Pancreas (tissue), 10 donors: ENCODE measurements around the gene KDM2B. TPM values are rescaled to one million over a fixed set of nuclear protein-coding genes. Genes with fewer than 3 reads are reported as not detected.

Source experiments
- ATAC-seq, 4 donors: fragments of 200-7000 bp; cut with Tn5 transposase; one replicate each; pipeline versions ENCODE4 v1.8.0 to v1.9.1; 2020; ENCODE audit warnings: mild to moderate bottlenecking in 4 of 4, moderate library complexity in 4 of 4
- DNase-seq, 6 donors: peaks; one replicate each; pipeline ENCODE4 v3.0.0-alpha.2; 2020
- FAIRE-seq: peaks from 2 replicates; lab custom pipeline; 2012; peaks lifted over from hg19 to GRCh38; lab: Jason Lieb, UNC
- H3K27ac ChIP-seq, 4 donors: fragments of 200-600 bp; sonication (generic); 1 replicate in 3 of 4; 2 replicates in 1 of 4; pipeline versions ENCODE4 v1.5.0 to v1.8.0; 2020
- H3K27me3 ChIP-seq, 4 donors: fragments of 200-600 bp; one replicate each; pipeline ENCODE4 v1.8.0; 2021
- H3K36me3 ChIP-seq, 3 donors: fragments of 200-600 bp; sonication (generic) in 1 of 3; one replicate each; pipeline versions ENCODE4 v1.5.0 to v1.8.0; 2020 to 2021
- H3K4me1 ChIP-seq, 3 donors: fragments of 200-600 bp; one replicate each; pipeline ENCODE4 v1.8.0; 2021
- H3K4me3 ChIP-seq, 4 donors: fragments of 200-600 bp; sonication (generic) in 2 of 4; one replicate each; pipeline versions ENCODE4 v1.5.0 to v1.8.0; 2020 to 2021
- H3K9me3 ChIP-seq, 4 donors: fragments of 200-600 bp; one replicate each; pipeline ENCODE4 v1.8.0; 2021
- CTCF ChIP-seq, 4 donors: fragments of 200-600 bp; sonication (generic) in 3 of 4; IDR thresholded peaks; one replicate each; pipeline versions ENCODE4 v1.5.0 to v1.8.0; 2021; ENCODE audit warnings: antibody characterized with exemption in 4 of 4
- WGBS, 2 donors: extraction: QIAGEN DNeasy Blood & Tissue Kit; methylation state at CpG; one replicate each; pipeline ENCODE4 v1.1.7; 2013; 5-methylcytosine and 5-hydroxymethylcytosine counted together
- intact Hi-C, 3 donors: fragments of 100-400 bp; cut with DNase I; formaldehyde crosslinking; loops; one replicate each; pipeline versions ENCODE4 v1.11.1 to v1.14.2; 2022
- polyA plus RNA-seq, 2 donors: library from polyadenylated mRNA; stranded (reverse); fragments of 200-250 nt; gene quantifications; one replicate each; pipeline ENCODE4 v1.2.3, GENCODE V29; 2013
- total RNA-seq, 6 donors: library from RNA; stranded (reverse); fragmentation: NEBNext Ultra II Directional in 4 of 6; extraction: Animal tissue kit (Norgen Biotek cat#: 25700) in 4 of 6; gene quantifications; one replicate each; pipeline versions ENCODE4 v1.2.1 to v1.2.4, GENCODE V29; 2021 to 2023
- donor health status: healthy with polysubstance abuse.
- donor health status: DM: no; HTN: no; CAD: no; lungs with moderate emphysema.
- donor health status: DM: no; HTN: no; CAD: no.
- donor health status: control.
- donor health status: control.
- donor health status: Bipolar disorder and iron deficiency.
- donor health status: DM: yes; HTN: yes; CAD: no.
- donor health status: DM: no; HTN: no; CAD: no.
- donor health status: DM: no; HTN: no; CAD: no.
- donor health status: DM: yes; HTN: yes; CAD: no.

The KDM2B gene
- total and polyA plus RNA-seq, 8 donors, result 7.4 to 21.7 (median 10.3) TPM

- no peak for ATAC-seq
- Histone ChIP-seq H3K4me1 (no peaks in the 10 kb centered on the region), H3K4me3 (no peak overlapping the region), H3K36me3 (peaks cover 0 to 15% (median 0%) of the 10 kb centered on the region in 3 donors), H3K9me3 (no peaks in the 10 kb centered on the region), H3K27me3 (no peaks in the 10 kb centered on the region), H3K27ac (no peak overlapping the region)
- intact Hi-C loops, result loop anchor here in 1 of 3 donors (10.0 kb wide), 1 partner anchor 53 kb away; the partner anchor contains the start of gene ORAI1
- FAIRE-seq, result no peak
- 97 to 99% methylated on average over 9 of the region's 9 CpGs for WGBS, 2 donors
- DNase-seq, result no peak
- TF ChIP-seq CTCF (IDR thresholded peaks at IDR 0.05), result no peak
Measured at GRCh38 chr12:121571920-121572319, 8.9 kb downstream of the KDM2B start.

GRCh38 chr12:121570467-121571283, 10.1 kb downstream of the KDM2B start:
- FAIRE-seq (no peak), DNase-seq (no peak), ATAC-seq (no peak)
- H3K36me3 ChIP-seq, result peaks cover 0 to 15% (median 0%) of the 10 kb centered on the region in 3 donors
- no peak overlapping the region for H3K27ac ChIP-seq
- no peaks in the 10 kb centered on the region for H3K4me1 ChIP-seq
- no peaks in the 10 kb centered on the region for H3K27me3 ChIP-seq
- intact Hi-C loops, result loop anchor here in 1 of 3 donors (10.0 kb wide), 1 partner anchor 54 kb away; the partner anchor contains the start of gene ORAI1
- no peaks in the 10 kb centered on the region for H3K9me3 ChIP-seq
- TF ChIP-seq CTCF (IDR thresholded peaks at IDR 0.05), result no peak
- 89 to 91% methylated on average over 5 of the region's 5 CpGs for WGBS, 2 donors
- no peak overlapping the region for H3K4me3 ChIP-seq

GRCh38 chr12:121568971-121569751, 11.7 kb downstream of the KDM2B start:
- DNase-seq (no peak), ATAC-seq (peak in 3 of 4 donors; percentile 51 to 78 (median 74)), FAIRE-seq (no peak)
- WGBS, 2 donors, result 78 to 80% methylated on average over 13 of the region's 13 CpGs
- Histone ChIP-seq H3K36me3 (peaks cover 0 to 4% (median 0%) of the 10 kb centered on the region in 3 donors), H3K9me3 (no peaks in the 10 kb centered on the region), H3K4me3 (no peak overlapping the region), H3K27ac (no peak overlapping the region), H3K27me3 (no peaks in the 10 kb centered on the region), H3K4me1 (no peaks in the 10 kb centered on the region)
- no peak for TF ChIP-seq CTCF (IDR thresholded peaks at IDR 0.05)
- intact Hi-C loops, result no loop called here

- Histone ChIP-seq H3K4me1 (no peaks in the 10 kb centered on the region), H3K27me3 (no peaks in the 10 kb centered on the region), H3K9me3 (no peaks in the 10 kb centered on the region), H3K27ac (no peak overlapping the region), H3K4me3 (no peak overlapping the region), H3K36me3 (no peaks in the 10 kb centered on the region)
- DNase-seq (no peak), FAIRE-seq (no peak), ATAC-seq (no peak)
- intact Hi-C loops, result no loop called here
- 82 to 85% methylated on average over 7 of the region's 7 CpGs for WGBS, 2 donors
- no peak for TF ChIP-seq CTCF (IDR thresholded peaks at IDR 0.05)
Measured at GRCh38 chr12:121568518-121568917, 12.3 kb downstream of the KDM2B start.
